SK-MEL-5 (cell line): ENCODE results near the gene PKP1. TPM values are rescaled to one million over a fixed set of nuclear protein-coding genes. Genes with fewer than 3 reads are reported as not detected.
"Not testable (repeated sequence)": the region's sequence is repeated elsewhere in the genome, so short reads cannot be mapped to it uniquely, and the experiment has no call there.

Experiments used
- DNase-seq: peaks from one replicate; pipeline ENCODE4 v3.0.0-alpha.2; 2016; ENCODE audit warnings: low read depth, low spot score
- in situ Hi-C: cut with HindIII; loops from 2 replicates; pipeline ENCODE4 v1.10.0; 2016; ENCODE audit warnings: low sequenced_read_pairs, high pct_unique_total_duplicates, low pct_unique_long_range_greater_than_20kb
- polyA plus RNA-seq, 2 experiments: library from polyadenylated mRNA; depleted of rRNA; stranded (reverse); fragments of >200 nt; gene quantifications; 2 replicates each; pipeline ENCODE4 v1.2.3, GENCODE V29; 2015
- total RNA-seq: library from RNA; depleted of rRNA; stranded (reverse); fragments of >200 nt; shearing (Covaris generic); gene quantifications from 2 replicates; pipeline ENCODE4 v1.2.3, GENCODE V29; 2014; rRNA removed

Gene PKP1
- not detected in 2 replicates for total RNA-seq
- polyA plus RNA-seq (2015; cell fraction: cytosol; rRNA removed), result not detected in 2 replicates
- polyA plus RNA-seq (2015; cell fraction: nucleus; rRNA removed), result not detected in 2 replicates

DNA sequence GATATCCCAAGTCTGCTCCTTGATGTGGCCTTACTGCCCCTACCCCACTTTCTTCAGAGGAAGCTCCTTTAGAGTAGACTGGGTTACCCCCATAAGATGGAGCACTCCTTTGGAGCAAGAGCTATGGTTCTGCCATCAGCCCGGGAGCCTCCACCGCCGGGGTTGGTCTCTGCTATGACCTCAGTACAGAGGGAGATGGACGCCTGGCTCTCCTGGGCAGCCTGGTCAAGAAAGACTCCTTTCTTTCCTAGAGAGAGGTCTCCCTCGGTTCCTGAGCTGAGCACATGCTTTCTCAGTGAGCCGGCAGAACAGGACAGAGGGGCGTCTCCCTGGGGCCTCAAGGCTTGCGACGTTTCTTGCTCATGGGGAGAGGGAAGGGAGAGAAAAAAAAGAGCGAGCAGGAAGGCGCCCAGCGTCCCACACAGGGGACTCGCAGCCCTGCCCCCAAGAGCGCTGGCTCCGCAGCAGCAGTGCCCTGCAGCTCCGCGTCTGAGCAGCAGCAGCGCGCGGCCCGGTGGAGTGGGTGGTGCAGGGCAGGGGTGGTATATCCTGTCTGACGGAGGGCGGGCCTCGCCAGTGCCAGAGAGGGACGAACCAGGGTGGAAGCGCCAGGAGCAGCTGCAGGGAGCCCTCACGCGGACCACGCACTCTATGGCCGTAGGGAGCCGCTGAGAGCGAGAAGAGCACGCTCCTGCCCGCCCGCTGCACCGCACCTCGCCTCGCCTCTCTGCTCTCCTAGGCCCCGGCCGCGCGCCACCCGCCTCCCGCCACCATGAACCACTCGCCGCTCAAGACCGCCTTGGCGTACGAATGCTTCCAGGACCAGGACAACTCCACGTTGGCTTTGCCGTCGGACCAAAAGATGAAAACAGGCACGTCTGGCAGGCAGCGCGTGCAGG, at the start of gene PKP1:
Gene PKP1, plus strand, starts transcription at position 576 of the 899 bp plus-strand sequence. Its CDS starts 197 bp downstream, at position 773.
- in situ Hi-C loops, result no loop called here
- no peak for DNase-seq

DNA sequence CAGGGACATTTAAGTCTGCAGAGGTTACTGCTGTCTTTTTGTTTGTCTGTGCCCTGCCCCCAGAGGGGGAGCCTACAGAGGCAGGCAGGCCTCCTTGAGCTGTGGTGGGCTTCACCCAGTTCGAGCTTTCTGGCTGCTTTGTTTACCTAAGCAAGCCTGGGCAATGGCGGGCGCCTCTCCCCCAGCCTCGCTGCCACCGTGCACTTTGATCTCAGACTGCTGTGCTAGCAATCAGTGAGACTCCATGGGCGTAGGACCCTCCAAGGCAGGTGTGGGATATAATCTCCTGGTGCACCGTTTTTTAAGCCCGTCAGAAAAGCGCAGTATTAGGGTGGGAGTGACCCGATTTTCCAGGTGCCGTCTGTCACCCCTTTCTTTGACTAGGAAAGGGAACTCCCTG, 43.7 kb upstream of the PKP1 start:
- DNase-seq, in situ Hi-C loops: not testable (repeated sequence)

DNA sequence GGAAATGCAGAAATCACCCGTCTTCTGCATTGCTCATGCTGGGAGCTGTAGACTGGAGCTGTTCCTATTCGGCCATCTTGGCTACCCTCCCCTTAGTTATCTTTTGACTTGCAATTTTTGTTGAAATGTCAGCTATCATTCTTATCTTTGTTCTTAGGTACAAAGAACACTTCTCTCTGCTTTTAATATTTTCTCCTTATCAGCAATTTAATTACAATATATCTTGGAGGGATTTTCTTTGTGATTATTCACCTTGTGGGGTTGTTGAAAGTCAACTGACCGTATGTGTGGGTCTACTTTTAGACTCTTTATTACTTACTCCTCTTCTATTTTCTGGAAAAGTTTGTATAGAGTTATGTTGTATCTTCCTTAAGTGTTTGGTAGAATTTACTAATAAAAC, 43.1 kb upstream of the PKP1 start:
- in situ Hi-C loops, result no loop called here
- DNase-seq, result no peak

DNA sequence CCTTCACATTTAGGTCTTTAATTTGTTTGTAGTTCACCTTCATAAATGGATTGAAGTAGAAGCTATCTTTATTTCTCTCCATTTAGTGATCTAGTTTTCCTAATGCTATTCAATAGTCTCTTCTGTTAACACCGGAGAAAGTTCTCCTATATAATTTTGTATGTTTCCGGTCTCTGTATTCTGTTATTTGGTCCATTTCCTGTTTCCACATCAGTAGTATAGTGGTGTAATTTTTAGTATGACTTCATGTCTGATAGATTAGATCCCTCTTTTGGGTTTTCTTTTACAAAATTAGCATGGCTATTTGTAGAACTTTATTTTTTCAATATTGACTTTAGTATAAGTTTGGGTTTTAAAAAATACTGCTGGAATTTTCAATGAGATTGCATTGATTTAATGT, 41.6 kb upstream of the PKP1 start:
- in situ Hi-C loops, result no loop called here
- no peak for DNase-seq

DNA sequence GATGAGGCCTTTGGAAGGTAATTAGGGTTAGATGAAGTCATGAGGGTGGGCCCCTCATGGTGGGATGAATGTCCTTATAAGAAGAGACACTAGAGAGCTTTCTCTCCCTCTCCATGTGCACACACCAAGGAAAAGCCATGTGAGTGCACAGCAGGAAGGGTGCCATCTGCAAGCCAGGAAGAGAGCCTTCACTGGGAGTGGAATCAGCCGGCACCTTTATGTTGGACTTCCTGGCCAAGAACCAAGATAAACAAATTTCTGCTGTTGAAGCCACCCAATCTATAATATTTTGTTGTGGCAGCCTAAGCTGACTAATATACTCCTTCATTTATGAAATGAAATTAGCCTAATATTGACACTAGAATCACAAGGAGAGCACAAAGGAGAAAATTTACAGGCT, 38.2 kb upstream of the PKP1 start:
- DNase-seq, result peak; percentile 6
- in situ Hi-C loops, result no loop called here

- no peak for DNase-seq
- in situ Hi-C loops, result no loop called here
Observed at GRCh38 chr1:201248721-201249559, 34.4 kb upstream of the PKP1 start.

- in situ Hi-C loops, result no loop called here
- no peak for DNase-seq
Observed at GRCh38 chr1:201250326-201251011, 32.8 kb upstream of the PKP1 start.

- no peak for DNase-seq
- in situ Hi-C loops, result no loop called here
Observed at GRCh38 chr1:201251411-201251810, 31.9 kb upstream of the PKP1 start.

DNA sequence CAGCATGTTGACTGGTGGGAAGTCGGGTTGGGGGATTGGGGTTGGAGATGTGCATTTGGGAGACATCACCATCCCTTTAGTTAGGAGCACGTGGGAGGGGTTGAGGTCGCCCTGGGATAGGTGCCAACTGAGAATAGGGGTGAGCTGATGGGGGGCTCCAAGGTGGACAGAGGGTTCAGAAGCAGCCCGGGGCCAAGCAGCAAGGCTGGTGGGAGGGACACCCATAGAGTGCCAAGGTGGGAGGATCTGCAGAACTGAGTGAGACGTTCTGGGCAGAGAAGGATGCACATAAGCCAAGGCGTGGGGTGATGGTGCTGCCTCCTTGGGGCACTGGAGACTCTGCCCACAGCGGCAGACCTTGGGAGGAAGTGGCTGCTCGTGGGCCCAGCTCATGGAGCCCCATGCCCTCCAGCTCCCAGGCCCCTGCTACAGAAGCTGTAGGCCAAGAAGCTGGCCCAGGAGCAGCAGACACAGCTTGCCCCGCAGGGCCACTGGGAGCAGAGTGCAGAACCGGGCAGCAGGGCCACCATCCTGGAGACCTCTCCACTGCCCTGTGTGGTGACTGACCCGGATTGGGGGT, 31.4 kb upstream of the PKP1 start:
- in situ Hi-C loops, result no loop called here
- DNase-seq, result no peak

DNA sequence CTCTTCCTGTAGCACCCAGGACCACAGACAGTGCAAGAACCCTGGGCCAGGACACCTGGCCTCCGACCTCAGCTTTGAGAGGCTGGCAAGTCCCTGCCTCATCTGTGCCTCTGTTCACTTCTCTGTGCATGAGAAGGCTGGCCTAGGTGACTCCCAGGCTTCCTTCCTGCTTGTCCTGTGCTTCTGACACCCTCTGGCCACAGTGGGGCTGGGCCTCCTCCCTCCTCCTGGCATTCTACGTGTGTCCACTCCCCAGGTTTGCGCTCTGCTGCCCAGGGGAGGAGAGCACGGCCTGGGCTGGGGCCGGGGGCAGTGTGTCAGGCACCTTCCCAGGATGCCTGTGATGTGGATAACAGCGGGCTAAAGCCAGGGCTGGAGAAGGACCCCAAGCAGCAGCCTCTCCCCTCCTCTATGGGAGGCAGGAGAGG, 30.3 kb upstream of the PKP1 start:
- in situ Hi-C loops, result no loop called here
- no peak for DNase-seq

DNA sequence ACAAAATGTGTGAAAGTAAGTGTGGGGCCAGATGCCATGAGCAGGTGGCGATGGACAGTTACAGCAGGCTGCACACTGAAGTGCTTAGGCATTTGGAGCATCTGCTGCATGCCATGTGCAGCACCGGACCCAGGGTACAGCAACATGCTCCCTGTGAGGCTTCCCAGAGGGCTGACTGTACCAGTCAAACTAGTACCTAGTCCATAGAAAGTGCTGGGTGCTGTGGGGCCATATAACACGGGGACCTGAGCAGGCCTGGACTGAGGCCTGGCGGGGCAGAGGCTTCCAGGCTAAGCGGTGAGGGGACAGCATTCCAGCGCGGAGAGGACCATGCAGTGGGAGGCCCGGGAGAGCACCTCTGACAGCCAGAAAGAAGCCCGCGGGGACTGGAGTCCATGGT, 29.9 kb upstream of the PKP1 start:
- no peak for DNase-seq
- in situ Hi-C loops, result no loop called here

- DNase-seq, result no peak
- in situ Hi-C loops, result no loop called here
Observed at GRCh38 chr1:201253906-201254624, 29.2 kb upstream of the PKP1 start.

DNA sequence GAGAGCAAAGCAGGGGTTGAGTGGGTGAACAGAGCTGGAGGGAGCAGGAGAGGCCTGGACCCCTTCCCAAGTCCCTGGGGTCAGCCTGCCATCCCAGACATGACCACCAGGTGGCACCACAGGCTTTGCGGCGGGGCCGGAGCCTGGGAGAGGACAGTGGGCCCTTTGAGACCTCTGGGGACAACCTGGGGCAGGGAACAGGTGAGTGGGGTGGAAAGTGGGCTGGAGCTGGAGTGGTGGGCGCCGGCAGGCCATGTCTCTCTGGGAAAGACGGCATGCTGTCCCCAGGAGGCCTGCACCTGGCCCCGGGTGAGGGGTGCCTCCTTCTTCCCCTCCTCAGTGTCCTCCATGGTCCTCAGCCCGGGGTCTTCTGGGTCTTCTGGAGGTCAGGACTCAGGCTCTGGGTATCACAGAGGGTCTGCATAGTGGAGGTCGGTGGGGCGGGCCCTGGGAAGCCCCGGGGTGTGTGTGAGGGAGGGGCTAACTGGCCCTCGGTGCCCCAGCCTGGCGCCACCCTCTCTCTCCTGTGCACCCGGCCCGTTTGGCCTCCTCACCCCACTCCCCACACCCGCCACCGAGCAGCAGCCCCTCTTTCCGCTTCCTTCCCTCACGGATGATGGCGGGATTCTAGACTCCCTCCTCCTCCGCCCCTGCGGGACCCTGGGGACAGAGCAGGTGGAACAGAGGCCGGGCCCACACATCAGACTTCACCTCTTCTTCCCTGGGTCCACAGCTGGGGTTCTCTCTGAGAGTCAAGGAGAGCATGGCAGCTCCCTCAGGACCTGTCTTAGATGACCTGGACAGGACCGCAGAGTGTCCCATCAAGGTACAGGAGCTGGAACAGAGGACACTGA, 28.5 kb upstream of the PKP1 start:
- in situ Hi-C loops, result no loop called here
- peak; percentile 50 for DNase-seq

DNA sequence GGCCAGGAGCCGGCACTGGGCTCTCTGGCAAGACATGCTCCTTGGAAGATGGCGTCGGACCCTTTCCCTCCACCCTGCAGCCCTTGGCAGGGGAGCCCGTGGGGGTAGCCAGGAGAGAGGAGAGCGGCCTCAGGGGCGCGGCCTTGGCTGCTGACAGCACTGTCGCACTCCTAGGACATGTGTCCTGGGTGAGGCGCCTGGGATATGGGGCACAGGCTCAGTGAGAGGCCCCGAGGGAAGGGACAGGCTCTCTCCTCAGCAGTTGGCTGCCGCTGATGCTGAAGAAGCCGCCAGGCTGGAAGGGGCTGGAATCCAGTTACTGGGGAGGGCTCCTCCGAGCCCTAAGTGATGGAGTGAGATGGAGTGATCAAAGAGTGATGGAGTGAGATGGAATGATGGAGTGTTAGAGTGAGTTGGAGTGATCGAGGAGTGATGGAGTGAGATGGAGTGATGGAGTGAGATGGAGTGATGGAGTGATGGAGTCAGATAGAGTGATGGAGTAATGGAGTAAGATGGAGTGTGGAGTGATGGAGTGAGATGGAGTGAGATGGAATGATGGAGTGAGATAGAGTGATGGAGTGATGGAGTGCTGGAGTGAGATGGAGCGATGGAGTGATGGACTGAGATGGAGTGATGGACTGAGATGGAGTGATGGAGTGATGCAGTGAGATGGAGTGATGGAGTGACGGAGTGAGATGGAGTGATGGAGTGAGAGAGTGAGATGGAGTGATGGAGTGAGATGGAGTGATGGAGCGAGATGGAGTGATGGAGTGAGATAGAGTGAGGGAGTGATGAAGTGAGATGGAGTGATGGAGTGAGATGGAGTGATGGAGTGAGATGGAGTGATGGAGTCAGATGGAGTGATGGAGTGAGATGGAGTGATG, 27.6 kb upstream of the PKP1 start:
- DNase-seq, result no peak
- in situ Hi-C loops, result no loop called here

DNA sequence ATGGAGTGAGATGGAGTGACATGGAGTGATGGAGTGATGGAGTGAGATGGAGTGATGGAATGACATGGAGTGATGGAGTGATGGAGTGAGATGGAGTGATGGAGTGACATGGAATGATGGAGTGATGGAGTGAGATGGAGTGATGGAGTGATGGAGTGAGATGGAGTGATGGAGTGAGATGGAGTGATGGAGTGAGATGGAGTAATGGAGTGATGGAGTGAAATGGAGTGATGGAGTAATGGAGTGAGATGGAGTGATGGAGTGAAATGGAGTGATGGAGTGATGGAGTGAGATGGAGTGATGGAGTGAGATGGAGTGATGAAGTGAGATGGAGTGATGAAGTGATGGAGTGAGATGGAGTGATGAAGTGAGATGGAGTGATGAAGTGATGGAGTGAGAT, 25.2 kb upstream of the PKP1 start:
- in situ Hi-C loops, DNase-seq: not testable (repeated sequence)
